Cerebellar nuclear complex (tissue), 1 donor: ENCODE results near the gene MAML2.
"Not testable (repeated sequence)": the region's sequence is repeated elsewhere in the genome, so short reads cannot be mapped to it uniquely, and the experiment has no call there.

Experiments used
- DNase-seq, 2 experiments: peaks; one replicate each; lab custom pipeline; 2025; lab: John Stamatoyannopoulos, UW

The MAML2 gene

GRCh38 chr11:96187822-96188221 lies 155.2 kb downstream of the MAML2 start:
- no peak for DNase-seq

- DNase-seq = no peak
Measured at GRCh38 chr11:96186806-96187205, 156.2 kb downstream of the MAML2 start.

GRCh38 chr11:96185220-96185768 lies 157.7 kb downstream of the MAML2 start:
- no peak for DNase-seq

DNA sequence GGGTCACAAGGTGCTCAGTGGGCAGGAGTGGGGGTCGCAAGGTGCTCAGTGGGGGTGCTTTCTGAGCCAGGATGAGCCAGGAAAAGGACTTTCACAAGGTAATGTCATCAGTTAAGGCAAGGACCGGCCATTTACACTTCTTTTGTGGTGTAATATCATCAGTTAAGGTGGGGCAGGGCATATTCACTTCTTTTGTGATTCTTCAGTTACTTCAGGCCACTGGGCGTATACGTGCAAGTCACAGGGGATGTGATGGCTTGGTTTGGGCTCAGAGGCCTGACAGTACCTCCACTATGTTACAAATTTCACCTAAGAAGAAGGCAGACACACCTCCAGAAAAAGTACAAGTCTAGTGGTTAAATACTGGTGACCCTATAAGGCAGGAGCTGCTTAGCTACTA lies 162.1 kb downstream of the MAML2 start:
- DNase-seq = not testable (repeated sequence)

GRCh38 chr11:96180341-96180740 lies 162.7 kb downstream of the MAML2 start:
- DNase-seq = no peak

GRCh38 chr11:96179905-96180304 lies 163.1 kb downstream of the MAML2 start:
- no peak for DNase-seq

- no peak for DNase-seq
Measured at GRCh38 chr11:96178887-96179279, 164.1 kb downstream of the MAML2 start.

GRCh38 chr11:96178049-96178886 lies 164.7 kb downstream of the MAML2 start:
- DNase-seq = no peak

DNA sequence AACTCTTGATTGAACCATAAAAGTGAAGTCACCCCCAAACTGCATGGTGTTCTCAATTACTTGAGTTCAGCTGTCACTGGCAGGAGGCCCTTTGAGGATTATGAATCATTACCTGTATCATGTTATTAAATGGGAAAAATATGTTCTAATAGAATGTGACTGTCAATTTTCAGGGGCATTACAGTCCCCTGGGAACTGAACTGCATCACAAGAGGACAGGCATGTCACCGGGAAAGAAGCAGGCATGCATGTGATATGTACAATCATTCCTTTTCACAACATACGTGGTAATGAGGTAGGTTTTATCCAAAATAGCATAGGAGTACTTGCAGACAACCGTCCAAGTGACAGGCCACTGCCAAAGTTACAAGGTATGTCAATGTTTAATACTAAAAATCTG lies 165.8 kb downstream of the MAML2 start:
- no peak for DNase-seq

DNA sequence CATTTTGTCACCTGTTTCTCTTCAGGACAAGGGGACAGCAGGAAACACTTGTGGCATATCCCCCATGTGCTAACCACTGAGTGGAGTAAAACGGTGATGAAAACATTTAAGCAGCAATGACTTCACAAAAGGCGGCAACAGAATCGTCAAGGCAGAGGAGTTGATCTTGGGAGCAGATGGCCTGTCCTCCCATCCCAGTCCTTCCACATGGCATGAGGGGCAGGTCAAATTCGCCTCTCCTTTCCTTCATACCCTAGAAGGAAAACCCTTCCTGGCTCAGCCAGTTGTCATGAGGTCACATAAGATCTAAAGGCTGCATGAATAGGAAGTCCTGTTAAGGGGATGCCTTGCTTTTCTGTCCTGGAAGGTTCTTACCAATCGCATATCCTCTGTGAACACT lies 169.1 kb downstream of the MAML2 start:
- no peak for DNase-seq

DNA sequence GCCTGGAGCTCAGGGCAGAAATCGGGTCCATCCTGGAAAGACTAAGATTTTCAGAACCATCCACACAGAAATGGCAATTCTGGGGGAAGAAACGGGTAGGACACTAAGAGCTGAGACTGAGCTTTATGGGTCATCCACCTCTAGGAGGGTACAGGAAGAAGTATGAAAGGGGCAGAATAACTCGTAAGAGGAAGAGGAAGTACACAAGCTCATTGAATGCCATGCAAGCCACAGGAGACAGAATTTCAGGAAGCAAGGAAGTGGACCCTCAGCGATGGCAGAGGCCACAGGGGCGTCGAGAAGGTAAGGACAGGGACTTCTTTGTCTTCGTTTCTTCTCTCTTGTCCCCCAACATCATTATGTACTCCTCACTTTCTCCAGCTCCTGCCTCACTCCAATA lies 169.6 kb downstream of the MAML2 start:
- no peak for DNase-seq

GRCh38 chr11:96172604-96173003 lies 170.4 kb downstream of the MAML2 start:
- no peak for DNase-seq

DNA sequence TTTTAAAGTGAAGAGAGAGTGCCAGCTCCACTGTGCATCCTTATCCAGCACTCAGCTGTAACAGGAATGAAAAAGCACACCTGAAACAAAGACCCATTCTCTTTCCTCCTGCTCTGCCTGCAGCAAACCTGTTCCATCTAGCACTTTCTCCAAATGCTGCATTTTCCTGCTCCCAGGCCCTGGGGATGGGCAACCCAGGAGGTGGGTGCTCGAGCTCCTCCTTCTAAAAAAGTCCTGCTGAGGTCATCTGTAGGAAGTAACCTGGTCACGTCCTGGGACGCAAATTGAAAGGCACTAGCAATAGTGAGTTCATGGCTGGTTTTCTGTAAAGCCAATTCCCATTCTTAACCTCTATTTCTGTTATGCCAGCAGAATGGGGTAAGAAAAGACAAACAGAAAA lies 173.7 kb downstream of the MAML2 start:
- DNase-seq = no peak

- no peak for DNase-seq
Measured at GRCh38 chr11:96168623-96169022, 174.4 kb downstream of the MAML2 start.

GRCh38 chr11:96167787-96168186 lies 175.2 kb downstream of the MAML2 start:
- DNase-seq = no peak

- no peak for DNase-seq
Measured at GRCh38 chr11:96167203-96167758, 175.7 kb downstream of the MAML2 start.

- DNase-seq = no peak
Measured at GRCh38 chr11:96162816-96163499, 180.0 kb downstream of the MAML2 start.

DNA sequence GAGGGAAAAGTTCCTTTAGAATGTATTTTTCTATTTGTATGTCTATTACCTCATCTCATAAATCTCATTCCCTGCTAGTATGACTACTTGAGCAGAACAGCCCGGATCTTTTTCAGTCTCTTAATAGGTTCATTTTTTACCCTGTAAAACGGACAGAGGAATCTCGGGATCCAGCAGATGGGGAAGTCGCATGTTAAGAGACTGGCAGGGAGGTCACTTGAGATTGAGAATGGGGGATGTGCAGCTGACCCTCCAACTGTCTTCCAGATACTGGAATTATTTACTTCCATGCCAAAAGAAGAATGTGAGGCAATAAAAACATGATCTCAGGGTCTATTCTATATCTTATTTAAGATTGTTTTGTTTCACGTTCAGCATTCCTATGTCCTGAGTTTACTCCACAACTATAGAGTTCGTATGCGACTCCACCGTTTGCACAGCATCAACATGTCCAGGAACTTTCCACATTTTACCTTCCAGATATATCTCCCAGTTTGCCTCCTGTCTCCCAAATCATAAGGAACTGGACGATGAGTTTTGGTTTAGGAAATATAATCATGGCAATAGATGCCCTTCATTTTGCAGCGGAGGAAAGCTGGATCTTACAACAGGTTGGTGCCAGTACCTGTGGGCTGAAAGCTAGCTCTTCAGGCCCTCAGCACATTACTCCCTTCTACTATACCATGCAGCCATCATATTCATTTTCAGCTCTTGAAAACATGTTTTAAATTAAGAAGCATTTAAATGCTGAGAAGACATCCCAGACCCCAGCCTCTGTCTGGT lies 181.5 kb downstream of the MAML2 start:
- no peak for DNase-seq

- DNase-seq = no peak
Measured at GRCh38 chr11:96160732-96161306, 182.2 kb downstream of the MAML2 start.

GRCh38 chr11:96159968-96160367 lies 183.0 kb downstream of the MAML2 start:
- no peak for DNase-seq

DNA sequence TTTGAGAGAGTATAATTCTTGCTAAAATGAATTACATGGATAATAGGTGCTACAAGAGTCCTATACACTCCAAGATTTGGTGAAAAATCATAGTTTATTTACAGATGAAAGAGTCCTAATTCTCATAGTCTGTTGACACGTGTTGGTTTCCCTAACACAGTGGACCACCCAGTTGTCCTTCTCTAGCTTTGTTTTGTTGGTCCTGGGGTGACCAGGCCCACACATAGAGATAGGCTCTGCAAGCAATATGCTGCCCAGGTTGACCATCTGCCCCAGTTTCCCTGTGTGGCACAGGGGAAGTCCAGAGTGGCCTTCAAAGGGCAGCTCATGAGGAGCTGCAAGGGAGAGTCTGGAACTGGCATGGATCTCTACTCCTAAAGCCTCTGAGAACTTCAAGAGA lies 184.9 kb downstream of the MAML2 start:
- no peak for DNase-seq

DNA sequence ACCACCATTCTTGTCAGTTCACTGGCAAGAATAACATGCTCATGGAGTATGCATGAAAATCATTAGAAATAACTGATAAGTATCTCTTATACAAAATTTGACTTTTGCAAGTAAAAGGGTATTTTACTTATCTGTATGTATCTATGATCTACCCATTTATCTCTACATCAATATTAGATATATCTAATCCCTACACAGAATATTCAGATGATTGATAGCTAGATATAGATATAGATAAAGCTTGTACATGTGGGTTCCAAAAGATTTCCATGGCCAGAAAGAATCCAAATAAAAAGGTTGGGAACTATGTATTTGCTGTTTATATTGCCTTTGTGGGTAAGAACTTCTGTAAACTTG lies 185.5 kb downstream of the MAML2 start:
- DNase-seq = no peak
